HT-29 (cell line): ENCODE data around the gene EIF4H. TPM values are rescaled to one million over a fixed set of nuclear protein-coding genes. Genes with fewer than 3 reads are reported as not detected.
"Not testable (repeated sequence)": the region's sequence is repeated elsewhere in the genome, so short reads cannot be mapped to it uniquely, and the experiment has no call there.

ENCODE experiments used
- DNase-seq: peaks from one replicate; pipeline ENCODE4 v3.0.0-alpha.2; 2015; ENCODE audit warnings: low spot score
- total RNA-seq: library from RNA; depleted of rRNA; stranded (reverse); fragments of >200 nt; shearing (Covaris generic); gene quantifications from 2 replicates; pipeline ENCODE4 v1.2.3, GENCODE V29; 2014; rRNA removed

The EIF4H gene
- 295 and 297 TPM in 2 replicates for total RNA-seq

DNA sequence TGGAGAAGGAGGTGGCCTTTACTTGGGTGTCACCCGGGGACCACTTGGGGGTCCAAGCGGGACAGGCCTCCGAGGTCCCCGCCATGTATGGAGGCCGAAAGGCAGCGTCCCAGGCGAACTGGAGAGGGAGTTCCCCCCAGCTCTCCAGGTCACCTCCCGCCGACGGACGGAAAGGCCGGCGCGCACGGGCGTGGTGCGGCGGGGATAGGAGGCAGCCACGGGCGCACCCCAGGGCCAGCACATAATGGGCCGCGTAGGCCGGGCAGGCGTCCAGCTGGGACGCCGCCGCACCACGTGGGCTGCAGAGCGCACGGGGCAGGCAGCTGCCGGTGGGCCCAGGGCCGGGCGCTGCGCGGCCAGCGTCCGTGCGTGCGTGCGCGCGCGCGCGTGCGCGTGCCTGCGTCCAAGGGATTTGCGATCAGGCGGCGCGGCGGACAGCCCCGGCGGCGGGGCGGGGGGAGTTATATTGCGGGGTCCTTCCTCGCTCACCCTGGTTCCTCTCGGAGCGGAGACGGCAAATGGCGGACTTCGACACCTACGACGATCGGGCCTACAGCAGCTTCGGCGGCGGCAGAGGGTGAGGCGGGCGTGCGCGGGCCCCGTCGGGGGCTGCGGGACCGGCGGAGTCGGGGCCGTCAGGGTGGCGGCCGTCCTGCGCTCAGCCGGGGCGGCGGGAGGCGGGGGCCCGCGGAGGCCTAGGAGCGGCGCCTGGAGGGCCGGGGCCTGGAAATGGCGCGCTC is at the start of gene EIF4H:
Gene EIF4H (plus strand): TSS at position 491 of the 740 bp plus-strand sequence. CDS start 28 bp downstream, at position 519.
- peak; percentile 95 for DNase-seq

DNA sequence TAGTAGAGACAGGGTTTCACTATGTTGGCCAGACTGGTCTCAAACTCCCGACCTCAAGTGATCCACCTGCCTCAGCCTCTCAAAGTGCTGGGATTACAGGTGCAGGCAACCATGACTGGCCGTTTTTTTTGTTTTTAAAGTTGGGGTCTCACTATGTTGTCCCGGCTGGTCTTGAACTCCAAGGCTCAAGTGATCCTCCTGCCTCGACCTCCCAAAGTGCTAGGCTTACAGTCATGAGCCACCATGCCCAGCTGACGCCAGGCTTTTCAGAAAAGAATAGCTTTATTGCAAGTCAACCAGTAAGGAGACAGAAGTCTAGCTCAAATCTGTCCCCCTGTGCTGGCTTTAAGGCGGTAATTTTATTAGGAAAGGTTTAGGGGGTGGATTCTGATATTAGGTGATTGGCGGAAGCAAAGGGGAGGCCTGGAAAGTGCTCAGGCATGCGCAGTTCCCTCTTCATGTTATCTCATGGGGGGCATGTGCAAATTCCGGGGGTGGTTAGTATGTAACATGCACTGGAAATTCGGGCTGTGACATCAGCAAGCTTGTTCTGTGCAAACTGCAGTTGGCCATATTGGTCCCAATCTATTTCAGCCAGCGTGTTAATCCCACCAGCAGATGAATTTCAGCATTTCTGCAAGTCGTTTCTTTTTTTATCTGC is 47.8 kb upstream of the EIF4H start:
- DNase-seq: no peak

DNA sequence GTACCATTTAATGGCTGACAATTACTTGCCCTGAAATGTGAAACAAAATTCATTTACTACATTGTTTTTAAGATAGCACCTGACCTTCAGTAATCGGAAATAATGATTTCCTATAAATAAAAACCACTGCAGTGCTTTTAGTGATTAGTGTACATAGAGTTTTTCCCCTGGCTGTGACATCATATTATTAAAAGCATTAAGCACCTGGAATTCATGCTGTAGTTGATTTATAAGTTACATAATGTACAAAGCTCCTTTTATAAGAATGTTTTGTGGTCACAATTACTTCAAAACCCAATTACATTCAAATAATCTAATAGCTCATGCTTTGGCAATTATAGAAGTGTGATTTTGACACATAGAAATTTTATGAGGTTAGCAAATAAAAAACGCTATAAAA is 44.3 kb upstream of the EIF4H start:
- DNase-seq: peak; percentile 29

DNA sequence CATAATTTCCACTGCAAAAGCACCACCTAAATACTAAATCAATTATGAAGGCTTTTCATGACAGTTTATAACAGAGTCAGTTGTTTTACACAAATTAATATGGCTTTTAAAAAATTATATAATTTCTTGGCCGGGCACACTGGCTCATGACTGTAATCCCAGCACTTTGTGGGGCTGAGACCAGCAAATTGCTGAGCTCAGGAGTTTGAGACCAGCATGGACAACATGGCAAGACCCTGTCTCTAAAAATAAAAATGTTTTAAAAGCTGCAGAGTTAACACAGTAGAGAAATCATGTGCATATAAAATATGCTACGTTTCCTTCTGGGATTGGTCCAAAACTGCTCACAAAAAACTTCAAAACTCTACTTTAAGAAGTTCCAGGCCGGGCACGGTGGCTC is 43.6 kb upstream of the EIF4H start:
- DNase-seq: no peak

DNA sequence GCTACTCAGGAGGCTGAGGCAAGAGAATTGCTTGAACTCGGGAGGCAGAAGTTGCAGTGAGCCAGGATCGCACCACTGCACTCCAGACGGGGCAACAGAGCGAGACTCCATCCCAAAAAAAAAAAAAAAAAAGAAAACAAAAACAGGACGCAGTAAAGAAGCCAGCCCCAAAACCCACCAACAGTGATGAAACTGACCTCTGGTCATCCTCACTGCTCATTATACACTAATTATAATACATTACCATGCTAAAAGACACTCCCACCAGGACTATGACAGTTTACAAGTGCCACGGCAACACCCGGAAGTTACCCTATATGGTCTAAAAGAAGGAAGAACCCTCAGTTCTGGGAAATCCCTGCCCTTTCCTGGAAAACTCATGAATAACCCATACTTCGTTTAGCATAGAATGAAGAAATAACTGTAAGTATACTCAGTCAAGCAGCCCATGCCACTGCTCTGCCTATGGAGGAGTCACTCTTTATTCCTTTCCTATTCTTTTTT is 40.0 kb upstream of the EIF4H start:
- no peak for DNase-seq

DNA sequence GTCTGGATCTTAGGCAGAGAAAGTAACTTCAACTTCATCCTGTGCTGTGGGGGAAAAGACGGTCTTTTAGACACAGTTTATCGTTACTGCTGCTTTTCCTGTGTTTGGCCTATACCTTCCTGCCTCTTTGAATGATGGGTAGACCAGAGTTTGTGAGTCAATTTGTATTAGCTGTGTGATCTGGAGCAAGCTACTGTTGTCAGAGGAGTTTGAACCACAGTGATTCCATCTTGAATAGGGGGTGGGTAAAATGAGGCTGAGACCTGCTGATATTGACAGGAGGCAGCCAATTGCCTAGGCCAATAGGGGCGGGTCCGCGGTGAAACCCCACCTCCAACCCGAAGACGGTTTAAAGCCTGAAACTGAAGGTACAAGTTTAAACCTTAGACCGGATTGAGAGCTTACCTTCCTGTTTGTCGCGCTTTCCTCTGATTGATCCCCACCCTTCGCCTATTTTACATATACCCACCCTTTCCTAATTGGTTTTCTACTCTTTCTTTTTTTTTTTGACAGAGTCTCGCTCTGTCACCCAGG is 35.8 kb upstream of the EIF4H start:
- no peak for DNase-seq

DNA sequence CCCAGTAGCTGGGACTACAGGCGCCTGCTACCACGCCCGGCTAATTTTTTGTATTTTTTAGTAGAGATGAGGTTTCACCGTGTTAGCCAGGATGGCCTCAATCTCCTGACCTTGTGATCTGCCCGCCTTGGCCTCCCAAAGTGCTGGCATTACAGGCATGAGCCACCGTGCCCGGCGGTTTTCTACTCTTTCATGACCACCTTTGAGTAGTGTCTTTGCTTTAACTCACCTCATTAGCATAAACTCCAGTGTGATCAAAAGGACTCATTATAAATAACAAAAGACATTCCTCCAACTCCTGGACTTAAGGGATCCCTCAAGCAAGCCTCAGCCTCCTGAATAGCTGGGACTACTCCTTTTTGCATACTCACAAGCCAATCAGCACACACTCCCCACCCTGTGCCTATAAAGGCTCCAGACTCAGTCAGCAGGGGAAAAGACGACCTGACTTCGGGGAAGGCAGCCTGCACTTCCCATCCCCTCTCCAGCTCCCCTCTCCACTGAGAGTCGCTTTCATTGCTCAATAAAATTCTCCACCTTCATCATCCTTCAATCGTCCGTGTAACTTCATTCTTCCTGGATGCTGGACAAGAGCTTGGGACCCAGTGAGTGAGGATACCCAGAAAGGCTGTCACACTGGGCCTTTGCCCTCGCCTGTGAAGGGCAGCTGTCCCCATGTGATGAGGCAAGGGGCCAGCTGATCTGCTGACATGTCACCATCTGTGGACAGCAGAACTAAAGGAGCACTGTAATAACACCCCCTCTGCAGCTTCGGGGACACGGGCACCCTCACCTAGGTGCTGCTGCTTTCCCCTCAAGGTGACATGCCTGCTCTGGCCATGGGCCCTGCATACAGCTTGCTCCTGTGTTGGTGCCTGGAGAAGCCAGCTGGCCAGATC is 35.0 kb upstream of the EIF4H start:
- DNase-seq: no peak

DNA sequence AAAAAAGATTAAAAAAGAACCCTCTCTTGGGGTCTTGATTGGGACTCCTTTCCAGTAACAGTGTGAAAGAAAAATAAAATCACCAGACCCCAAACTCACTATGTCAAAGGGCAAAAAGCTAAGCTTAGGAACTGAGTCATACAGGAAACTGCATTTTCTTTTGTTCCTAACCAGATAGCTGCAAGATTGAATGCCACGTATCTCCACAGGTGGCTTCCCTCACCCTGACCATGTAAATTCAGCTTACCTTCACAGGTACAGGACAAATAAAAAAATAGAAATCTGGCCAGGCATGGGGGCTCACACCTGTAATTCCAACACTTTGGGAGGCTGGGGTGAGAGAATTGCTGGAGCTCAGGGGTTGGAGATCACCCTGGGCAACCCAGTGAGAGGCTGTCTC is 32.5 kb upstream of the EIF4H start:
- DNase-seq: no peak

DNA sequence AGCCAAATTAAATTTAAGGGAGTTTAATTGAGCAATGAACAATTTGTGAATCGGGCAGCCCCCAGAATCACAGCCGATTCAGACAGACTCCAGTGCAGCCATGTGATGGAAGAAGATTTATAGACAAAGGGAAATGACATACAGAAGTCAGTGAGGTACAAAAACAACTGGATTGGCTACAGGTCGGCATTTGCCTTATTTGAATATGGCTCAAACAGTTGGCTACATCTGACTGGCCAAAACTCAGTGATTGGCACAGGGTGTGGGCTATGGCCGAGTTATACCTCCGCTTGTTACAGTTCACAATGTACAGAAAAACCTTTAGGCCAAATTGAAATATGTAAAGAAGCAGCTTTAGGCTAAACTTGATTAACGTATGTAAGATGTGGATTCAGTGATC is 30.8 kb upstream of the EIF4H start:
- no peak for DNase-seq

DNA sequence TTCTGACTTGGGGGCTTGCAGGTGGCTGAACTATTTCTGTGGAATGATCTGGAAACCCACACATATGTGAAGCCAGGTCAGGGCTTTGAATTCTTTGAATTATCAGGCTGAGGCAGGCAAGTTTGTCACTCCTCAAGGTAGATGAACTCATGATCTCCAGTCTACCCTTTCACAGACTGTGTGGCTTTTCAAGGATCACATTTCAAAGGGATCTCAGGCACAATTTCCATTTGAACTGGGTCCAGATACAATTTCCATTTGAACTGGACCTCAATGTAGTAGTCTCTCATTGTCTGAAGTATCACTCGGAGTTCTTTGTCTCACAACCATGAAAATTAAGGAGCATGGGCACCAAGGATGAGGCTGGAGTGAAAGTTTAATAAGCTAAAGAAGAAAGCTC is 25.7 kb upstream of the EIF4H start:
- no peak for DNase-seq

DNA sequence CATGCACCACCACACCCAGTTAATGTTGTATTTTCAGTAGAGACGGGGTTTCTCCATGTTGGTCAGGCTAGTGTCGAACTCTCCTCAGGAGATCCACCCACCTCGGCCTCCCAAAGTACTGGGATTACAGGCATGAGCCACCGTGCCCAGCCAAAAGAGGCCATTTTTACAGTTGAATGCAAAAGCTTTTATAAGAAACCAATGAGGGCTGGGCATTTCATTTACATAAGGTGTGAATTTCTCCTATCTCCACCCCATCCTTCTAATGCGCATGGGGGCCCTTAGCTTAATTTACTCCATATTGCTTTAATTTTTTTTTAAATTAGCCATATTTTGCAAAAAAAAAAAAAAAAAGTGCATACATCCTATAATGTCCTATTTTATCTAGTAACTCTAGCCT is 25.1 kb upstream of the EIF4H start:
- DNase-seq: no peak

DNA sequence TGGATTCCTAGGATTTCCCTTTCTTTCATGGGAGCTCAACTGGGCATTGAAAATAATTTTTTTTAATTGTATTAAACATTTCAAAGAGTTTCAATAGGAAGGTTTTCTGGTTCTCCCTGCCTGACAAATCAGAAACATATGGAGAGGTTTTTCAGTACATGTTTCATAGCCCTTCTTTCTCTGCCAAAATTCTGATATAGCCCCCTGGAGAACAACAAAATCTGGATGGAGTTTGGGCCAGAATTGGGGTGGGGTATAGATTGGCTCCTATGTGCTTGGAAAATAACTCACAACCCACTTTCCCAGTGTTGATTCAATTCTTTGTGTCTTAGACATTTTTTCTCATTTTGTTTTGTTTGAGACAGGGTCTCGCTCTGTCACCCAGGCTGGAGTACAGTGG is 24.6 kb upstream of the EIF4H start:
- no peak for DNase-seq

DNA sequence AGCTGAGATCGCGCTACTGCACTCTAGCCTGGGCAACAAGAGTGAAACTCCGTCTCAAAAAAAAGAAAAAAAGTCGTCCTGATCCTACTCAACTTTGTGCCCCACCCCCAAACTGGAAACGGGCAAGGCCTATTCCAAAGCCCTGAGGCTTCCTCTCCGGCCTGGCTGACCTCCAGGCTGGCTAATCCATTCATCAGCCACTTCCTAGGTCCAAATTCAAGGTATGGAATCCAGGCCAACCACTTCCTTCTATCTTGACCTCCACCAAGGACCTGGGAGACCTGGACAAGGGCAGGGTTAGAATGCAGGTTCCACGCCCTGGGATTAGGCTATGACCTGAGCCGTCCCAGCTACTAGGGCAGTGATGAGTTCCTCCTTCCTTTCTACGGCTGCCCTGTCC is 20.4 kb upstream of the EIF4H start:
- no peak for DNase-seq

DNA sequence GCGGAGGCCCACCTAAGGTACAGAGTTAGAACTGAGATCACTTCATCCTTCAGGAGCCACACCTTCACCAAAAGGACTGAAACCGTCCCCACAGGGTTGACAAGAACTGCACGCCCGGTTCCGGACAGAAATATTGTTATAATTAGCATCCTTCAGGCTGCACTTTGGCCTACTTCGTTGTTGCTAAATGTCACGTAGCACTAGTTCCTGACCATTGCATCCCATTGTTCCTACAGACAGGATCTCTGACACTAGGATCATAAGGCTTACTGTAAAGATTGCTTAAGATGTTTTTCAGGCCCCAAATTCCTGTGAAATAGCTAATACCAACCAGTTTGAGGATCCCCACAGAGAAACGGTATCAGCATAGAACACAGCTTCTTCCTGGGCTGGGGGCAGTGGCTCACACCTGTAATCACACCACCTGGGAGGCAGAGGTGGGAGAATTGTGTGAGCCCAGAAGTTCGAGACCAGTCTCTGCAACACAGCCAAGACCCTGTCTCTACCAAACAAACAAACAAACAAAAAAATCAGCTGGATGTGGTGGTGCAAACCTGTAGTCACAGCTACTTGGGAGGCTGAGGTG is 18.3 kb upstream of the EIF4H start:
- no peak for DNase-seq

DNA sequence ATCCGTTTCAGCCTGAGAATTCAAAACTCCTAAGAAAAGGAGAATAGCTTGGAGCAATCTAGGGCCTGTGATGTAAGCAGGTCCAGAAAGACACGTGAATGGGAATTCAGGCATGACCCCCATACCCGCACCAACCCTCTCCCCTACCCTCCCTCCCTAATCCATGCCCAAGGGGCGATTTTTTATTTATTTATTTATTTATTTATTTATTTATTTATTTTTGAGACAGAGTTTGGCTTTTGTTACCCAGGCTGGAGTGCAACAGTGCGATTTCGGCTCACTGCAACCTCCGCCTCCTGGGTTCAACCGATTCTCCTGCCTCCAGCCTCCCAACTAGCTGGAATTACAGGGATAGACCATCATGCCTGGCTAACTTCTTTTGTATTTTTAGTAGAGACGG is 16.6 kb upstream of the EIF4H start:
- DNase-seq: no peak

DNA sequence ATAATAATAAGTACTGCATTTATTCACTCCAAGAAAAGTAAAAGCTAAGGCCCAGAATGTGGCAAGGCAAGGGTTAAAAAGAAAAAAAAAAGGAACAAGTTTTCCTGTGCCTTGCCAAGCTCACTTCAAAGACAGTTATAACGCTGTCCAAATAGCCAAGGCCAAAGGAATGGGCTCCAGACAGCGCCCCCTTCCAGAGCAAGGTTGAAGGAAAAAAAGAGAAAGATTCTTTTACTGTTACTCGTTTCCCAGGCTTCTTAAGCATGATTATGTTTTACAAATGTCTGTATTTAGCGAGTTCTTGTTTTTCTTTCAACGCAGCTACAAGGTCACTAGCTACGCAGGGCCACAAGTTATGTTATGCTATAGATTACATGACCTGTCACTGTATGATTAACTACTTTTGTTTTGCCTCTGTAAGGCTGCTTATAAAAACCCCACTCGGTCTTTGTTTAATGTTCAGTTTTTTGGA is 9.1 kb upstream of the EIF4H start:
- peak; percentile 12 for DNase-seq

DNA sequence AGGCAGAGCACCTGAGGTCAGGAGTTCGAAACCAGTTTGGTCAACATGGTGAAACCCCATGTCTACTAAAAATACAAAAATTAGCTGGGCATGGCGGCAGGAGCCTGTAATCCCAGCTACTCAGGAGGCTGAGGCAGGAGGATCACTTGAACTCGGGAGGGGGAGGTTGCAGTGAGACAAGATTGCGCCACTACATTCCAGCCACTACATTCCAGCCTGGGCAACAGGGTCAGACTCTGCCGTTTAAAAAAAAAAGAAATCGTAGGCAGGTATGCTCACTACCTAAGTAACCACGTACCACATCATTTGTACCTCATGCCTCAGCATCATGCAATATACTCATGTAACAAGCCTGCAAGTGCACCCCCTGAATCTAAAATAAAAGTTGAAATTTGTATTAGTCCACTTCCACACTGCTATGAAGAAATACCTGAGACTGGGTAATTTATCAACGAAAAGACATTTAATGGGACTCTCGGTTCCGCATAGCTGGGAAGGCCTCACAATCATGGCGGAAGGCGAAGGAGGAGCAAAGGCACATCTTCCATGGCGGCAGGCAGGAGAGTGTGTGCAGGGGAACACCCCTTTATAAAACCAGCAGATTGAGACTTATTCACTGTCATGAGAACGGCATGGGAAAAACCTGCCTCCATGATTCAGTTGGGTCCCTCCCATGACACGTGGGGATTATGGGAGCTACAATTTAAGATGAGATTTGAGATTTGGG is 8.1 kb upstream of the EIF4H start:
- no peak for DNase-seq

DNA sequence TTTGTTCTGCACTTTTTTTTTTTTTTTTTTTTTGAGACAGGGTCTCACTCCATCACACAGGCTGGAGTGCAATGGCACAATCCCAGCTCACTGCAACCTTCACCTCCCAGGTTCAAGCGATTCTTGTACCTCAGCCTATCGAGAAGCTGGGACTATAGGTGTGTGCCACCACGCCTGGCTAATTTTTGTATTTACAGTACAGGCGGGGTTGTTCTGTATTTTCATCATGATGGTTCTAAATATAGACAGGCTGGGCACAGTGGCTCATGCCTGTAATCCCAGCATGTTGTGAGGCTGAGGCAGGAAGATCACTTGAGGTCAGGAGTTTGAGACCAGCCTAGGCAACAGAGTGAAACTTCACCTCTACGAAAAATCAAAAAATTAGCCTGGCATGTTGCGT is 6.8 kb upstream of the EIF4H start:
- not testable (repeated sequence) for DNase-seq

DNA sequence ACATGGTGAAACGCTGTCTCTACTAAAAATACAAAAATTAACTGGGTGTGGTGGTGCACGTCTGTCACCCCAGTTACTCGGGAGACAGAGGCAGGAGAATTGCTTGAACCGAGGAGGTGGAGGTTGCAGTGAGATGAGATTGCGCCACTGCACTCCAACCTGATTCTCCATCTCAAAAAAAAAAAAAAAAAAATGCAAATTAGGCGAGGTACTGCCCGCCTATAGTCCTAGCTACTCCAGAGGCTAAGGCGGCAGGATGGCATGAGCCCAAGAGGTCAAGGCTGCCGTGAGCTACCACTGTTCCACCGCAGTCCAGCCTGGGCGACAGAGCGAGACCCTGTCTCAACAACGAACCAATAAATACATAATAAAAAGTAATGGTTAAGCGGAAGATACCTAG is 1.1 kb upstream of the EIF4H start:
- no peak for DNase-seq

DNA sequence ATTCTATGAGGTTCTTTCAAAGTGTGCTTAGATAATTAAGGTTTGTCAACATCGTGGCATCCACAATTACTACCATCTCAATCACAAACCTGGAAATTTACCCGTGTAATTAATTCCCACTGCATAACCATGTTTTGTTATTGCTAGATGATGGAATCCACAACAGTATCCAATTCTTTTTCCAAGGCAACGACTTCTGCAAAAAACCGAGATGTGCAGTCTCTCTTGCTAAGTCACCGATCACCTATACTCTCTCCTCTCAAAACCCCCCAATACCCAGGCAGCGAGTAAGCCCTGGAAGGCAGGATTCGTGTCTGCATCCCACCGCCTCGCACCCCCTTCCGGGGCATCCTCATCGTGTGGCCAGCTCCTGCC is 678 bp upstream of the EIF4H start:
- DNase-seq: peak; percentile 41

DNA sequence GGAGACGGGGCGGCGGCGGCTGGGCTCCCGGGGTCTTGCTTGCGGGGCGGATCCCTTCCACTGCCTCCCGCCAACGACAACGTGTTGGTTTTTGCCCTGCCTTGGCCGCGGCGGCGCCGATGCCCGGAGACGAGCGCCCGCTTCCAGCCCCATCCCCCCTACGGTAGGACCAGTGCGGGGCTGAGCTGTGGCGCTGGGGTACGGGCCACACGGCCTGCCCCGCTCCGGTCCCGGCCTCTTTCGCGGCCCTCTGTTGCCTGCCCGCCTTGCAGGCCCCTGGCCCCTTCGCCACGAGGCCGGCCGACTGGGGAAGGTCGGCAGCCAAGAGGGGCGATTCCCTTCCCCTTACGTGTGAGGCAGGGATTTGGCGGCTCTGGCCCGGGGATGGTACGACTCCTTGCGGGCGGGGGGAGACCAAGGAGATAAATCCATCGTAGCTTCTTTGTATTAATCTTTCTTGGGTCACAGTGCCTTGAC is 488 bp downstream of the EIF4H start:
- DNase-seq: no peak
